Measurements from ENCODE around the gene PITPNC1. TPM values are rescaled to one million over a fixed set of nuclear protein-coding genes. Genes with fewer than 3 reads are reported as not detected.
A peak's percentile ranks its signal among the peaks of the same experiment; 100 is the strongest.
"Not testable (repeated sequence)": the region's sequence is repeated elsewhere in the genome, so short reads cannot be mapped to it uniquely, and the experiment has no call there.

PITPNC1 gene
- total RNA-seq, 1 experiment from 2014 or later = 40.1 TPM

DNA sequence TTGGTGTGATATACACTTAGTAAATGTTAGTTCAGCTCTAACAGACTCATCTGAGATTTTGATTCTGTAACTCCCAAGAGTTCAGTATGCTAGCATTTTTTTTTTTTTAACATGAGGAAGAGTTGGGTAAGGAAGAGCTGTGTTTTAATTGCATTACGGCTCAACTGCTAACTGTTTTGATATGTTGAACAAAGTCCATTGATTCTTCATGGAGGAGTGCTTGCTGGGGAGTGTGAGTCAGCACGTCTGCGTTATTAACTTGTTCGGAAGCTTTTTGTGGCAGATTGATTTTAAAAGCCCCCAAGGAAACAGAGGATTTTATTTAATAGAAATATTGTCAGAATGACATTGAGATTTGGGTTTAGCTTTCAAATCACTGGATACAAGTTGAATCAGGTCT is 45.8 kb downstream of the PITPNC1 start:
- Mint-ChIP-seq H3K27me3 (ENCODE audit: insufficient read depth, unreplicated experiment) (no peaks in the 10 kb centered on the region), H3K27ac (ENCODE audit: low read depth, unreplicated experiment) (peak overlapping the region; percentile 86), H3K4me1 (ENCODE audit: insufficient read depth, unreplicated experiment) (peaks cover 35% of the 10 kb centered on the region), H3K9me3 (ENCODE audit: unreplicated experiment) (no peaks in the 10 kb centered on the region), H3K36me3 (ENCODE audit: insufficient read depth, unreplicated experiment) (peaks cover 6% of the 10 kb centered on the region), H3K4me3 (ENCODE audit: unreplicated experiment) (no peak overlapping the region)
- intact Hi-C loops (cut with micrococcal nuclease) = loop anchor here (1.0 kb wide), 1 partner anchor 8 kb away; no protein-coding TSS in a partner anchor
- TF ChIP-seq, protein P1, sequence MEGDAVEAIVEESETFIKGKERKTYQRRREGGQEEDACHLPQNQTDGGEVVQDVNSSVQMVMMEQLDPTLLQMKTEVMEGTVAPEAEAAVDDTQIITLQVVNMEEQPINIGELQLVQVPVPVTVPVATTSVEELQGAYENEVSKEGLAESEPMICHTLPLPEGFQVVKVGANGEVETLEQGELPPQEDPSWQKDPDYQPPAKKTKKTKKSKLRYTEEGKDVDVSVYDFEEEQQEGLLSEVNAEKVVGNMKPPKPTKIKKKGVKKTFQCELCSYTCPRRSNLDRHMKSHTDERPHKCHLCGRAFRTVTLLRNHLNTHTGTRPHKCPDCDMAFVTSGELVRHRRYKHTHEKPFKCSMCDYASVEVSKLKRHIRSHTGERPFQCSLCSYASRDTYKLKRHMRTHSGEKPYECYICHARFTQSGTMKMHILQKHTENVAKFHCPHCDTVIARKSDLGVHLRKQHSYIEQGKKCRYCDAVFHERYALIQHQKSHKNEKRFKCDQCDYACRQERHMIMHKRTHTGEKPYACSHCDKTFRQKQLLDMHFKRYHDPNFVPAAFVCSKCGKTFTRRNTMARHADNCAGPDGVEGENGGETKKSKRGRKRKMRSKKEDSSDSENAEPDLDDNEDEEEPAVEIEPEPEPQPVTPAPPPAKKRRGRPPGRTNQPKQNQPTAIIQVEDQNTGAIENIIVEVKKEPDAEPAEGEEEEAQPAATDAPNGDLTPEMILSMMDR (IDR thresholded peaks at IDR 0.05; ENCODE audit: unreplicated experiment) = no peak
- no TSS peak for BruUV-seq (replicated peaks)
- POLR2A ChIA-PET = interaction anchor here (0.5 to 3.7 kb wide), 12 partner anchors 9 to 296 kb away, joined by 3 to 32 read pairs (median 4); partner anchors contain the start of gene PSMD12
- peak; percentile 34 for DNase-seq (ENCODE audit: unreplicated experiment)
- CTCF ChIA-PET = interaction anchor here (0.6 to 2.2 kb wide), 6 partner anchors 9 to 134 kb away, joined by 3 to 10 read pairs (median 4); no protein-coding TSS in a partner anchor

DNA sequence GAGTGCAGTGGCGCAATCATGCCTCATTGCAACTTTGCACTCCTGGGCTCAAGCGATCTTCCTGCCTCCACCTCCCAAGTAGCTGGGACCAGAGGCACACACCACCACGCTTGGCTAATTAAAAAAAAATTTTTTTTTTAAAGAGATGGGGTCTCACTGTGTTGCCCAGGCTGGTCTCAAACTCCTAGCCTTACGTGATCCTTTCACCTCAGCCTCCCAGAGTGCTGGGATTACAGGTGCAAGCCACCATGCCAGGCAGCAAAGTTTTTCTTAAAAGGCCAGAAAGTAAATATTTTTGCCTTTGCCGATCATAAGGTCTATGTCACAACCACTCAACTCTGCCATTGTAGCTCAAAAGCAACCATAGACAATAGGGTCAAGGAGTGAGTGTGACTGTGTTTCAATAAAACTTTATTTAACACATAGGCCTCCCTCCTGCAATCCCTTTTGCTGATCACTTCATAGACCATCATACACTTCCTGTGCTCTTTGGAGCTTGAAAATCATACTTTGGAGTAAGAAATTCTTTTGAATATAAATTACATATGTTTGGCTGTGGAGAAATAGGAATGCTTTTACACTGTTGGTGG is 48.6 kb downstream of the PITPNC1 start:
- Mint-ChIP-seq H3K27ac (ENCODE audit: low read depth, unreplicated experiment) (peak overlapping the region; percentile 86), H3K27me3 (ENCODE audit: insufficient read depth, unreplicated experiment) (no peaks in the 10 kb centered on the region), H3K4me1 (ENCODE audit: insufficient read depth, unreplicated experiment) (peaks cover 28% of the 10 kb centered on the region), H3K9me3 (ENCODE audit: unreplicated experiment) (no peaks in the 10 kb centered on the region), H3K4me3 (ENCODE audit: unreplicated experiment) (no peak overlapping the region), H3K36me3 (ENCODE audit: insufficient read depth, unreplicated experiment) (peaks cover 6% of the 10 kb centered on the region)
- ChIA-PET POLR2A (interaction anchor here (0.6 kb wide), 1 partner anchor 164 kb away, joined by 3 read pairs; no protein-coding TSS in a partner anchor), CTCF (interaction anchor here (0.6 to 1.7 kb wide), 2 partner anchors 38 to 50 kb away, joined by 3 to 6 read pairs; no protein-coding TSS in a partner anchor)
- DNase-seq (ENCODE audit: unreplicated experiment) = no peak
- intact Hi-C loops (cut with micrococcal nuclease) = no loop called here
- no TSS peak for BruUV-seq (replicated peaks)
- TF ChIP-seq, protein P1 (IDR thresholded peaks at IDR 0.05; ENCODE audit: unreplicated experiment) = no peak

DNA sequence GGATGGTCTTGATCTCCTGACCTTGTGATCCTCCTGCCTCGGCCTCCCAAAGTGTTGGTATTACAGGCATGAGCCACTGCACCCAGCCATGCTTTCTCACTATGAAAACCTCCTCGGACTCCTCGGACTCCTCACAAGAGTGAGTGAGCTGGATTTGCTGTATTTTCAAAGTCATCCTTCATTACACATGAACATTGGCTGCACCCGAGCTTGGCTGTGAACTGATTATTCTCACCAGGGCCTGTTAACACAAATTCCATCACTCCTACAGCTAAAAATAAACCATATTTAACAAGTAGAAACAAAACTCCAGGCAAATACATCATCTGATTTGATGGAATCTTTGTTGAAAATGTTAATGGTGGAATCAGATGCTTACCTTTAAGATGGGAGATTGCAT is 50.3 kb downstream of the PITPNC1 start:
- TF ChIP-seq, protein P1 (IDR thresholded peaks at IDR 0.05; ENCODE audit: unreplicated experiment) = no peak
- H3K4me1 Mint-ChIP-seq (ENCODE audit: insufficient read depth, unreplicated experiment) = peaks cover 28% of the 10 kb centered on the region
- no peak overlapping the region for H3K4me3 Mint-ChIP-seq (ENCODE audit: unreplicated experiment)
- H3K27ac Mint-ChIP-seq (ENCODE audit: low read depth, unreplicated experiment) = no peak overlapping the region
- CTCF ChIA-PET = interaction anchor here (0.6 kb wide), 1 partner anchor 28 kb away, joined by 5 read pairs; no protein-coding TSS in a partner anchor
- no peaks in the 10 kb centered on the region for H3K9me3 Mint-ChIP-seq (ENCODE audit: unreplicated experiment)
- no peak for DNase-seq (ENCODE audit: unreplicated experiment)
- POLR2A ChIA-PET = no interaction called here
- no TSS peak for BruUV-seq (replicated peaks)
- intact Hi-C loops (cut with micrococcal nuclease) = no loop called here
- H3K36me3 Mint-ChIP-seq (ENCODE audit: insufficient read depth, unreplicated experiment) = peaks cover 6% of the 10 kb centered on the region
- no peaks in the 10 kb centered on the region for H3K27me3 Mint-ChIP-seq (ENCODE audit: insufficient read depth, unreplicated experiment)

DNA sequence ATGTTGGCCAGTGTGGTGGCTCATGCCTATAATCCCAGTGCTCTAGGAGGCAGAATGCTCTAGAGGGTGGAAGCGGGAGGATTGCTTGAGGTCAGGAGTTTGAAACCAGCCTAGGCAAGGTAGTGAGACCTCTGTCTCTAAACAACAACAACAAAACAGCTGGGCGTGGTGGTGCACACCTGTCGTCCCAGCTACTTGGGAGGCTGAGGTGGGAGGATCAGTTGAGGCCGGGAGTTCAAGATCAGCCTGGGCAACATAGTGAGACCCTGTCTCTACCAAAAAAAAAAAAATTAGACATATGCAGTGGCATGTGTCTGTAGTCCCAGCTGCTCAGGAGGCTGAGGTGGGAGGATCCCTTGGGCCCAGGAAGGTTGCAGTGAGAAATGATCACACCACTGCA is 53.4 kb downstream of the PITPNC1 start:
- Mint-ChIP-seq H3K4me1 (ENCODE audit: insufficient read depth, unreplicated experiment) (peaks cover 25% of the 10 kb centered on the region), H3K27ac (ENCODE audit: low read depth, unreplicated experiment) (peak overlapping the region; percentile 79)
- H3K27me3 Mint-ChIP-seq (ENCODE audit: insufficient read depth, unreplicated experiment); DNase-seq (ENCODE audit: unreplicated experiment); H3K4me3 Mint-ChIP-seq (ENCODE audit: unreplicated experiment); BruUV-seq (replicated peaks); H3K36me3 Mint-ChIP-seq (ENCODE audit: insufficient read depth, unreplicated experiment); intact Hi-C loops (cut with micrococcal nuclease); H3K9me3 Mint-ChIP-seq (ENCODE audit: unreplicated experiment): not testable (repeated sequence)
- CTCF ChIA-PET = interaction anchor here (1.1 to 1.2 kb wide), 2 partner anchors 51 to 55 kb away, joined by 3 to 5 read pairs; no protein-coding TSS in a partner anchor
- POLR2A ChIA-PET = interaction anchor here (0.6 to 3.9 kb wide), 3 partner anchors 9 to 253 kb away, joined by 3 to 32 read pairs (median 9); no protein-coding TSS in a partner anchor

Measured in MCF 10A (cell line).